ENCODE data around the gene ERV3-1.
"Not testable (repeated sequence)": the region's sequence is repeated elsewhere in the genome, so short reads cannot be mapped to it uniquely, and the experiment has no call there.

Gene ERV3-1

GRCh38 chr7:64951250-64951848 lies 55.1 kb downstream of the ERV3-1 start:
- H3K27me3 ChIP-seq (replicated peaks; ENCODE audit: control insufficient read depth, insufficient read depth, low read length): no peaks in the 10 kb centered on the region
- no peak for DNase-seq (ENCODE audit: extremely low read depth, insufficient read length)
- H3K4me3 ChIP-seq (replicated peaks; ENCODE audit: low read depth, low read length): no peak overlapping the region
- TF ChIP-seq CTCF (IDR thresholded peaks at IDR 0.05; ENCODE audit: insufficient read depth, low read length, poor library complexity, severe bottlenecking): peak; percentile 67
- H3K36me3 ChIP-seq (ENCODE audit: control insufficient read depth, insufficient read depth, low read length): no peaks in the 10 kb centered on the region

- H3K36me3 ChIP-seq (ENCODE audit: control insufficient read depth, insufficient read depth, low read length); DNase-seq (ENCODE audit: extremely low read depth, insufficient read length); H3K4me3 ChIP-seq (replicated peaks; ENCODE audit: low read depth, low read length): not testable (repeated sequence)
These were observed 55.8 kb downstream of the ERV3-1 start for GRCh38 chr7:64950673-64951072.

GRCh38 chr7:64948774-64949173 lies 57.7 kb downstream of the ERV3-1 start:
- H3K36me3 ChIP-seq (ENCODE audit: control insufficient read depth, insufficient read depth, low read length); H3K27me3 ChIP-seq (replicated peaks; ENCODE audit: control insufficient read depth, insufficient read depth, low read length); H3K4me3 ChIP-seq (replicated peaks; ENCODE audit: low read depth, low read length); DNase-seq (ENCODE audit: extremely low read depth, insufficient read length): not testable (repeated sequence)

More at GRCh38 chr7:64950673-64951072, 55.8 kb downstream of the ERV3-1 start:
- not testable (repeated sequence) for H3K27me3 ChIP-seq (replicated peaks; ENCODE audit: control insufficient read depth, insufficient read depth, low read length)

- Histone ChIP-seq H3K4me3 (replicated peaks; ENCODE audit: low read depth, low read length) (no peak overlapping the region), H3K36me3 (ENCODE audit: control insufficient read depth, insufficient read depth, low read length) (no peaks in the 10 kb centered on the region), H3K27me3 (replicated peaks; ENCODE audit: control insufficient read depth, insufficient read depth, low read length) (no peaks in the 10 kb centered on the region)
- DNase-seq (ENCODE audit: extremely low read depth, insufficient read length): no peak
- no peak for TF ChIP-seq CTCF (IDR thresholded peaks at IDR 0.05; ENCODE audit: insufficient read depth, low read length, poor library complexity, severe bottlenecking)
These were observed 59.1 kb downstream of the ERV3-1 start for GRCh38 chr7:64947252-64948000.

- H3K4me3 ChIP-seq (replicated peaks; ENCODE audit: low read depth, low read length): no peak overlapping the region
- no peaks in the 10 kb centered on the region for H3K27me3 ChIP-seq (replicated peaks; ENCODE audit: control insufficient read depth, insufficient read depth, low read length)
- no peaks in the 10 kb centered on the region for H3K36me3 ChIP-seq (ENCODE audit: control insufficient read depth, insufficient read depth, low read length)
- no peak for DNase-seq (ENCODE audit: extremely low read depth, insufficient read length)
- no peak for TF ChIP-seq CTCF (IDR thresholded peaks at IDR 0.05; ENCODE audit: insufficient read depth, low read length, poor library complexity, severe bottlenecking)
These were observed 59.7 kb downstream of the ERV3-1 start for GRCh38 chr7:64946772-64947171.

- DNase-seq (ENCODE audit: extremely low read depth, insufficient read length): no peak
- H3K27me3 ChIP-seq (replicated peaks; ENCODE audit: control insufficient read depth, insufficient read depth, low read length): no peaks in the 10 kb centered on the region
- H3K36me3 ChIP-seq (ENCODE audit: control insufficient read depth, insufficient read depth, low read length): no peaks in the 10 kb centered on the region
- H3K4me3 ChIP-seq (replicated peaks; ENCODE audit: low read depth, low read length): no peak overlapping the region
- no peak for TF ChIP-seq CTCF (IDR thresholded peaks at IDR 0.05; ENCODE audit: insufficient read depth, low read length, poor library complexity, severe bottlenecking)
These were observed 60.8 kb downstream of the ERV3-1 start for GRCh38 chr7:64945503-64946175.

GRCh38 chr7:64944667-64945502 lies 61.6 kb downstream of the ERV3-1 start:
- not testable (repeated sequence) for H3K36me3 ChIP-seq (ENCODE audit: control insufficient read depth, insufficient read depth, low read length); DNase-seq (ENCODE audit: extremely low read depth, insufficient read length); H3K4me3 ChIP-seq (replicated peaks; ENCODE audit: low read depth, low read length); H3K27me3 ChIP-seq (replicated peaks; ENCODE audit: control insufficient read depth, insufficient read depth, low read length)

All from GM06990 (cell line).